Mesendoderm (in vitro differentiated cells): Measurements from ENCODE around the gene ODR4.

ENCODE experiments used
- DNase-seq: peaks from one replicate; pipeline ENCODE4 v3.0.0; 2013
- H2AK5ac ChIP-seq: 2 replicates; pipeline ENCODE4 v1.6.1; 2013; ENCODE audit warnings: low read length, inconsistent platforms
- H2BK120ac ChIP-seq: 2 replicates; pipeline ENCODE4 v1.6.1; 2013; ENCODE audit warnings: low read depth, mild to moderate bottlenecking, low read length, moderate library complexity, mixed read lengths
- H2BK15ac ChIP-seq: replicated peaks from 2 replicates; pipeline ENCODE4 v1.6.1; 2013; ENCODE audit warnings: low read depth, mild to moderate bottlenecking, moderate library complexity
- H2BK5ac ChIP-seq: 2 replicates; pipeline ENCODE4 v1.6.1; 2013; ENCODE audit warnings: low read length, inconsistent platforms
- H3K18ac ChIP-seq: 2 replicates; pipeline ENCODE4 v1.6.1; 2013; ENCODE audit warnings: mild to moderate bottlenecking, low read length, mixed read lengths
- H3K23ac ChIP-seq: one replicate; pipeline ENCODE4 v1.6.1; 2013; ENCODE audit warnings: low read length
- H3K27ac ChIP-seq: 2 replicates; pipeline ENCODE4 v1.5.1; 2013; ENCODE audit warnings: low read depth, mild to moderate bottlenecking, inconsistent platforms, low read length, moderate library complexity
- H3K27me3 ChIP-seq: 2 replicates; pipeline ENCODE4 v1.6.1; 2013; ENCODE audit warnings: low read length, control low read depth, mild to moderate bottlenecking, inconsistent platforms; ENCODE audit not compliant: insufficient read depth, poor library complexity
- H3K36me3 ChIP-seq: 2 replicates; pipeline ENCODE4 v1.6.1; 2013; ENCODE audit warnings: low read length, inconsistent platforms; ENCODE audit not compliant: control insufficient read depth, insufficient read depth
- H3K4ac ChIP-seq: one replicate; pipeline ENCODE4 v1.6.1; 2013; ENCODE audit warnings: low read depth, mild to moderate bottlenecking, low read length, moderate library complexity
- H3K4me1 ChIP-seq: 2 replicates; pipeline ENCODE4 v1.6.1; 2013; ENCODE audit warnings: low read depth, low read length, inconsistent platforms; ENCODE audit not compliant: control insufficient read depth
- H3K4me2 ChIP-seq: 2 replicates; pipeline ENCODE4 v1.6.1; 2013; ENCODE audit warnings: low read length
- H3K4me3 ChIP-seq: 2 replicates; pipeline ENCODE4 v1.5.1; 2013; ENCODE audit warnings: mild to moderate bottlenecking, low read length
- H3K56ac ChIP-seq: one replicate; pipeline ENCODE4 v1.6.1; 2013; ENCODE audit warnings: low read length
- H3K79me1 ChIP-seq: 2 replicates; pipeline ENCODE4 v1.6.1; 2013; ENCODE audit warnings: low read length, inconsistent platforms
- H3K79me2 ChIP-seq: 2 replicates; pipeline ENCODE4 v1.6.1; 2013; ENCODE audit warnings: mild to moderate bottlenecking, low read length; ENCODE audit not compliant: control insufficient read depth, insufficient read depth
- H3K9ac ChIP-seq: 2 replicates; pipeline ENCODE4 v1.6.1; 2013; ENCODE audit warnings: low read length, inconsistent platforms
- H4K5ac ChIP-seq: one replicate; pipeline ENCODE4 v1.6.1; 2013; ENCODE audit warnings: low read length
- H4K8ac ChIP-seq: one replicate; pipeline ENCODE4 v1.6.1; 2013; ENCODE audit warnings: low read depth, mild to moderate bottlenecking, control low read depth, low read length, moderate library complexity
- WGBS: extraction: QIAGEN DNeasy Blood & Tissue Kit; methylation state at CpG from one replicate; pipeline ENCODE4 v1.1.7; 2013; ENCODE audit warnings: low lambda C conversion rate, missing lambda C conversion rate; ENCODE audit not compliant: insufficient coverage; ENCODE audit errors: extremely low coverage; 5-methylcytosine and 5-hydroxymethylcytosine counted together

The ODR4 gene

GRCh38 chr1:186424539-186424938, 48.9 kb downstream of the ODR4 start:
- Histone ChIP-seq H3K27me3 (no peaks in the 10 kb centered on the region), H4K5ac (no peak overlapping the region), H3K23ac (no peak overlapping the region), H3K4ac (no peak overlapping the region), H2AK5ac (no peak overlapping the region), H2BK120ac (no peak overlapping the region), H3K79me1 (no peaks in the 10 kb centered on the region), H3K36me3 (no peaks in the 10 kb centered on the region), H2BK5ac (no peak overlapping the region), H3K4me1 (no peaks in the 10 kb centered on the region), H3K18ac (no peak overlapping the region), H3K56ac (no peak overlapping the region), H3K9ac (no peak overlapping the region), H3K79me2 (no peaks in the 10 kb centered on the region), H4K8ac (no peak overlapping the region), H2BK15ac (no peak overlapping the region), H3K27ac (no peak overlapping the region), H3K4me3 (no peak overlapping the region), H3K4me2 (no peak overlapping the region)
- DNase-seq, result no peak
- no CpG with 5 or more reads among the region's 2 CpGs for WGBS

- Histone ChIP-seq H3K27me3 (no peaks in the 10 kb centered on the region), H2BK5ac (no peak overlapping the region), H3K4ac (no peak overlapping the region), H3K9ac (no peak overlapping the region), H3K27ac (no peak overlapping the region), H3K4me3 (no peak overlapping the region), H4K5ac (no peak overlapping the region), H3K79me2 (no peaks in the 10 kb centered on the region), H4K8ac (no peak overlapping the region), H3K18ac (no peak overlapping the region), H2BK120ac (no peak overlapping the region), H3K23ac (no peak overlapping the region), H3K4me1 (no peaks in the 10 kb centered on the region), H2BK15ac (no peak overlapping the region), H3K36me3 (no peaks in the 10 kb centered on the region), H2AK5ac (no peak overlapping the region), H3K4me2 (no peak overlapping the region), H3K79me1 (no peaks in the 10 kb centered on the region), H3K56ac (no peak overlapping the region)
- WGBS, result no CpG with 5 or more reads among the region's 3 CpGs
- no peak for DNase-seq
Measured at GRCh38 chr1:186426118-186426517, 50.5 kb downstream of the ODR4 start.

GRCh38 chr1:186429017-186429416, 53.4 kb downstream of the ODR4 start:
- no peak overlapping the region for H3K23ac ChIP-seq
- H3K18ac ChIP-seq, result no peak overlapping the region
- no peaks in the 10 kb centered on the region for H3K4me1 ChIP-seq
- H2BK120ac ChIP-seq, result no peak overlapping the region
- H4K5ac ChIP-seq, result no peak overlapping the region
- H3K27me3 ChIP-seq, result no peaks in the 10 kb centered on the region
- no peak for DNase-seq
- H3K4me2 ChIP-seq, result no peak overlapping the region
- H2BK5ac ChIP-seq, result no peak overlapping the region
- H3K79me1 ChIP-seq, result no peaks in the 10 kb centered on the region
- no peaks in the 10 kb centered on the region for H3K36me3 ChIP-seq
- H3K56ac ChIP-seq, result no peak overlapping the region
- no peak overlapping the region for H2BK15ac ChIP-seq
- H3K79me2 ChIP-seq, result no peaks in the 10 kb centered on the region
- no peak overlapping the region for H3K27ac ChIP-seq
- no peak overlapping the region for H4K8ac ChIP-seq
- WGBS, result no CpG with 5 or more reads among the region's 3 CpGs
- no peak overlapping the region for H2AK5ac ChIP-seq
- no peak overlapping the region for H3K9ac ChIP-seq
- no peak overlapping the region for H3K4ac ChIP-seq
- no peak overlapping the region for H3K4me3 ChIP-seq

GRCh38 chr1:186435336-186435735, 59.7 kb downstream of the ODR4 start:
- Histone ChIP-seq H2BK120ac (no peak overlapping the region), H3K23ac (no peak overlapping the region), H2BK15ac (no peak overlapping the region), H3K4me3 (no peak overlapping the region), H3K27ac (no peak overlapping the region), H3K9ac (no peak overlapping the region), H3K18ac (no peak overlapping the region), H3K79me1 (no peaks in the 10 kb centered on the region), H3K27me3 (no peaks in the 10 kb centered on the region), H4K5ac (no peak overlapping the region), H4K8ac (no peak overlapping the region), H3K4me1 (no peaks in the 10 kb centered on the region), H2BK5ac (no peak overlapping the region), H3K36me3 (no peaks in the 10 kb centered on the region), H3K79me2 (no peaks in the 10 kb centered on the region), H2AK5ac (no peak overlapping the region), H3K4ac (no peak overlapping the region), H3K4me2 (no peak overlapping the region), H3K56ac (no peak overlapping the region)
- no CpG with 5 or more reads among the region's 1 CpG for WGBS
- DNase-seq, result no peak

GRCh38 chr1:186438567-186438966, 62.9 kb downstream of the ODR4 start:
- H2BK5ac ChIP-seq, result no peak overlapping the region
- no peak overlapping the region for H3K18ac ChIP-seq
- no peak overlapping the region for H3K4ac ChIP-seq
- H4K8ac ChIP-seq, result no peak overlapping the region
- H4K5ac ChIP-seq, result no peak overlapping the region
- no peak overlapping the region for H3K9ac ChIP-seq
- no peak for DNase-seq
- no peak overlapping the region for H3K56ac ChIP-seq
- H3K36me3 ChIP-seq, result no peaks in the 10 kb centered on the region
- H3K27ac ChIP-seq, result no peak overlapping the region
- H3K4me1 ChIP-seq, result no peaks in the 10 kb centered on the region
- H3K4me2 ChIP-seq, result no peak overlapping the region
- H2AK5ac ChIP-seq, result no peak overlapping the region
- no peak overlapping the region for H3K4me3 ChIP-seq
- no peak overlapping the region for H2BK120ac ChIP-seq
- H2BK15ac ChIP-seq, result no peak overlapping the region
- H3K79me2 ChIP-seq, result no peaks in the 10 kb centered on the region
- 100% methylated on average over 1 of the region's 5 CpGs for WGBS
- H3K79me1 ChIP-seq, result no peaks in the 10 kb centered on the region
- H3K23ac ChIP-seq, result no peak overlapping the region
- no peaks in the 10 kb centered on the region for H3K27me3 ChIP-seq

- no peak overlapping the region for H2BK5ac ChIP-seq
- H4K5ac ChIP-seq, result no peak overlapping the region
- H3K27ac ChIP-seq, result no peak overlapping the region
- H3K27me3 ChIP-seq, result no peaks in the 10 kb centered on the region
- no peak overlapping the region for H3K4ac ChIP-seq
- H3K23ac ChIP-seq, result no peak overlapping the region
- no peaks in the 10 kb centered on the region for H3K79me2 ChIP-seq
- no peak overlapping the region for H3K4me3 ChIP-seq
- H3K18ac ChIP-seq, result no peak overlapping the region
- no peaks in the 10 kb centered on the region for H3K36me3 ChIP-seq
- no peak overlapping the region for H3K9ac ChIP-seq
- no peak overlapping the region for H3K56ac ChIP-seq
- no CpG with 5 or more reads among the region's 3 CpGs for WGBS
- DNase-seq, result peak; percentile 20
- no peaks in the 10 kb centered on the region for H3K79me1 ChIP-seq
- no peak overlapping the region for H4K8ac ChIP-seq
- H2BK120ac ChIP-seq, result no peak overlapping the region
- no peak overlapping the region for H2BK15ac ChIP-seq
- no peaks in the 10 kb centered on the region for H3K4me1 ChIP-seq
- H2AK5ac ChIP-seq, result no peak overlapping the region
- H3K4me2 ChIP-seq, result no peak overlapping the region
Measured at GRCh38 chr1:186440584-186440983, 64.9 kb downstream of the ODR4 start.
